GM18907 (cell line): Measurements from ENCODE around the gene CDH4.

ENCODE experiments used
- ATAC-seq: cut with Tn5 transposase; IDR thresholded peaks from one replicate; pipeline ENCODE4 v1.9.1; 2021; ENCODE audit warnings: mild to moderate bottlenecking, moderate library complexity; ENCODE audit not compliant: unreplicated experiment

CDH4 gene

GRCh38 chr20:61736001-61736635, 484.1 kb downstream of the CDH4 start:
- ATAC-seq, result no peak

GRCh38 chr20:61736751-61737310, 484.8 kb downstream of the CDH4 start:
- no peak for ATAC-seq

GRCh38 chr20:61737346-61737745, 485.3 kb downstream of the CDH4 start:
- ATAC-seq, result no peak

DNA sequence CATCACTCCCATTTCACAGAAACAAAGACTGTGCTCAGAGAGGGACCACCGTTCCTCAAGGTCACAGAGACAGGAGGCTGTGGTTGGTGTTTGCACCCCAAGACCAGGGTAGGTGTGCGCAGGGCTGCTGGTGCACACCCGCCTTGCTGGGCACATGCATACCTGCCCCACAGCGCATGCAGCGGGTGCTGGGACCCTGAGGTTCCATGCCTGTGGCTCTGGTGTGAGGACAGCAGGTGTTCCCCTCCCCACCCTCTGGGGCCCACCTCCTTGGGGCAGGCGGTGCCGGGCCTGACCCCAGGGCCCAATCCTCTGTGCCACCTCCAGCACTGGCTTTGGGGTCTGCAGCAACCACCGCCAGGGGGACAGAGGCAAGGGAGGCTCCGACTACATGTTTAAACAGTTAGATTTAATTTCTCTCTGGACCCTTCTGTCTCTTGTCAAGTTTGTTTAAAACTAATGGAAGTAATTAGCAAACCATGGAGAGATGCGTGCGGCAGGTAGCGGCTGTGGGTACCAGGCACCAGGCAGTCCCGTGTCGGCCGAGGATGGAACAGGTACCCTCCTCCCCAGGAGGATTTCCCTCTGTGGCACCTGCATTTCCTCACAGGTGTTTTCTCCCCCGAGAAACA, 485.9 kb downstream of the CDH4 start:
- ATAC-seq, result no peak

GRCh38 chr20:61738601-61739069, 486.6 kb downstream of the CDH4 start:
- ATAC-seq, result no peak

GRCh38 chr20:61739086-61739831, 487.2 kb downstream of the CDH4 start:
- ATAC-seq, result no peak

DNA sequence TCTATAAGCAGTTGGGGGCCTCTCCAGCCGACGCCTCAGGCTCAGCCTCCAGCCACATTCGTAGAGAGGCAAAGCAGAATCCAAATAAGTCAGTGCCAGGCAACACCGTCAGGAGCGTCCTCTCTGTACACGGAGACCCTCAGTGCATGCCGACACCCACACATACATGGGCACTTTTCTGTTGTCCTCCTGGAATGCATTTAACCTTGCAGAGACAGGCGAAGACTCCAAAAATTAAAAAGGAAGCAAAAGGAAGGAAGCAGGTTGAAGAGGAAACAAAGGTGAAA, 487.7 kb downstream of the CDH4 start:
- ATAC-seq, result no peak

DNA sequence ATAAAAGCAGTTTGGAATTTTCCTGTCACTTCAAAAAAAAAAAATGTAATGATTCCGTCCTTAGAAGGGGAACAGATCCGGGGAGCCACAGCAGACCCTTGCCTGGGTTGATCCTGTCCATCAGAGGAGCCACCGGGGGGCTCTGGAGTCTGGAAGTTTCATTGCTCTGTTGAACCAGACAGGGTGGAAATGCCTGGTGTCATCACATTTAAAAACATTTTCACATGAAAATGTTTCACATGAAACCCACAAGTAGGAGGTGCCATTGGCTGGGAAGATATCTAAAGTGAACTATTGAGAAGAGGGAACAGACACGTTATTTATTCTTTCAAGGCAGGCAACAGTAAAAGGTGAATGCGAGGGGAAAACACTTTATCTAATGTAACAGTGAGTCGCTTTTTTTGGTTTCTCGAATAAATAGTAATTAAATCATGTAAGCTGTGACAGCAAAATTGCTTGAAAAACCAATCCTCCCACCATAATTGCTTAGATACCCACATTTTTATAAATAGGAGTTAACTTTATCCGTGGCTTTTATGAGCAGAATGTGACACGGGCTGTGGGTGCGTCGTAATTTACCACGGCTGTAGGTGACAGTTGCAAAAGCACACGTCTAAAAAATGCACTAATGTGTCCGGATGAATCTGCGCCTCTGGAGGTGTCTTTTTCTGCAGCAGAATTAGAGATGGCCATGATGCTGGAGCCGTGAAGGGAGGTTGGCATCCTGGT, 490.2 kb downstream of the CDH4 start:
- no peak for ATAC-seq

DNA sequence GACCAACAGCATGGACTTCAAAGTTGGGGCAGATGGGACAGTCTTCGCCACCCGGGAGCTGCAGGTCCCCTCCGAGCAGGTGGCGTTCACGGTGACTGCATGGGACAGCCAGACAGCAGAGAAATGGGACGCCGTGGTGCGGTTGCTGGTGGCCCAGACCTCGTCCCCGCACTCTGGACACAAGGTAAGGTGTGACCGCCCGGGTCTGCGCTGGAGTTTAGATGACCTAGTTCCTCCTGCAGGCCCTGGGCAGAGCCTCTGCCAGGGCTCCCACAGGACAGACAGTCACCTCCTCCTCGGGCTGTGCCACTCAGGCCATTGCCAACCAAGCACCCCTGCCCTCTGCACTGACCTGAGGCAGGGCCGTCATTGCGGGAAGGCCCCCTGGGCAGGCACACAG, 491.5 kb downstream of the CDH4 start:
- no peak for ATAC-seq

DNA sequence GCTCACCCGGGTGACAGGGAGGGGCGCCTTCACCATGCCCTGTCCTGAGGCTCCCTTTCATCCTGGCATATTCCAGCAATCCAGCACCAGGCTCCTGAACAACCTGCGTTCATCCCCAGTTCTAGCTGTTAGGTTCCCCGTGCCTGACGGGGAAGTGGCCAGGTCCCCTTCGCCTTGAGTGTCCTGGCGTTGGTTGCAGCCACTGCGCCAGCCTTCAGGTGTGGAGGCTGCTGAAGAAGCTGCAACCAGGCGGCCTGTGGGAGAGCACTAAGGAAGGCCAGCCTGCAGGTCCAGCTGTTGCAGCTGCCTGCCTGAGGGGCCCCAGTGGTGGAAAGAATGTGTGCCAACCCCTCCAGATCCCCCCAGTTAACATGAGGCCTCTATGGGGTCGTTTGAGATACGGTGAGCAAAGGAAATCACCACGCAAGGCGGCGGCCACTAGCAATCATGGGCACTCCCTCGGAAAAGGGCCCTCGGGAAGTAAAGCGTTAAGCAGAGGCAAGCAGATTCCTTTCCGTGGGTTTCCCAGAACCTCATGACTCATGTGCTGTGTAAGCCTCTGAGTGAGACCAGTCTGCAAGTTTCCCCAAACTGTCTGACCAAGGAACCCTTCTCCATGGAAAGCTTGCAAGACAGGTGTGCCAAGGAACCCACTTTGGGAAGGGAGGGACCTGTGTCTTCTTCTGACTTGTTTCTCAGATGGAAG, 492.8 kb downstream of the CDH4 start:
- no peak for ATAC-seq

- no peak for ATAC-seq
Measured at GRCh38 chr20:61745397-61746146, 493.5 kb downstream of the CDH4 start.

GRCh38 chr20:61746147-61746646, 494.1 kb downstream of the CDH4 start:
- ATAC-seq, result no peak

- no peak for ATAC-seq
Measured at GRCh38 chr20:61746781-61747180, 494.7 kb downstream of the CDH4 start.

DNA sequence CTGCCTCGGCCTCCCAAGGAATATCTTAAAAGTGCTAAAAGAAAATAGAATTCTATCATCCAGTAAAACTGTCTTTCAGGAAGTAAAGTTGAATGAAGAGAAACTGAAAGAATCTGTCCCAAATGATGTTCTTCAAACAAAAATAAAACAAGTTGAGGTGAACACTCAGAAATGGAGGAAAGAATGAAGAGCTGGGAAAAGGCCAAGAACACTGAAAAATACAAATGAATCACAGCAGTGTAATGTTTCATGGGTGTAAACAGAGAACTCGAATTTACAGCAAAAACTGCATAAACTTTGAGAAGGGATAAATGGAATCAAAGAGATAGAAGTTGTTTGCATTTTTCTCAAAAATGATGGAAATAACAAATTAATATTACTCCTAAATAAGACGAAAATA, 496.3 kb downstream of the CDH4 start:
- ATAC-seq, result no peak

DNA sequence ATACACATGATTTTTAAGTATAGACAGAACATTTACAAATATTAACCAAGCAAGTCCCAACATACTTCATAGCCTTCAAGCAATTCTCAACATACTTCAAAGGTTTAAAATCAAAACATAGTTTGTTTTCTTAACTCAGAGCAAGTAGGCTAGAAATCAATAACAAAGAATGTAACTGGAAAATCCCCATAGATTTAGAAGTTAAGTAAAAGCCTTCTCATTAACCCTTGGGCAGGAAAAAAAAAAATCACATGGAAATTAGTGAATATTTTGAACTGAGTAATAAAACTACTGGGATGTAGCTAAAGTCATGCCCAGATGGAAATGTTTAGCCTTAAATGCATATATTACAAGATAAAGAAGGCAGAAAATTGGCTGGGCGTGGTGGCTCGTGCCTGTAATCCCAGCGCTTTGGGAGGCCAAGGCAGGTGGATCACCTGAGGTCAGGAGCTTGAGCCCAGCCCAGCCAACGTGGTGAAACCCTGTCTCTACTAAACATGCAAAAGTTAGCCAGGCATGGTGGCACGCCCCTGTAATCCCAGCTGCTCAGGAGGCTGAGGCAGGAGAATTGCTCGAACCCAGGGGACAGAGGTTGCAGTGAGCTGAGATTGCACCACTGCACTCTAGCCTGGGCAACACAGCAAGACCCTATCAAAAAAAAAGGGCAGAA, 497.5 kb downstream of the CDH4 start:
- no peak for ATAC-seq

GRCh38 chr20:61750093-61750492, 498.0 kb downstream of the CDH4 start:
- ATAC-seq, result no peak

DNA sequence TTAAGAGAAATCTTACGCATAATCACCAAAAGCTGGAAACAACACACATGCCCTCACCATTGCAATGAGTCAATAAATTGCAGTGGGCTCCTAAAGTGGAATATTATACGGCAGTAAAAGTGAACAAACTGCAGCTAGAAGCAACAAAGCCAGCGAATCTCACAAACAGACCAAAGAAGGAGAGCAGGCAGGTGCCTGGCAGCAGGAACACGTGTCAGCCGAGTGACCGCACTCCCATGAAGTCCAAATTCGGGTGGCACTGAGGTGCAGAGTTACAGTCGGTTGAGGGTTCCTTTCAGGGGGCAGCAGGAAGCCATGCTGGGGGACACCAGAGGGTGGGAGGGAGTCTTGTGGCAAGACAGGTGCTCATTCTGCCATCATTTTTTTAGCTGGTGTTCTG, 500.5 kb downstream of the CDH4 start:
- no peak for ATAC-seq

GRCh38 chr20:61753316-61753942, 501.4 kb downstream of the CDH4 start:
- no peak for ATAC-seq
